Activated CD8-positive, alpha-beta memory T cell treated with anti-CD3 and anti-CD28 coated beads, Interleukin-2, amount 50 U/mL, for 4 hours (primary cell): ENCODE data around the gene BCAS3.
"Not testable (repeated sequence)": the region's sequence is repeated elsewhere in the genome, so short reads cannot be mapped to it uniquely, and the experiment has no call there.

Source experiments
- DNase-seq: peaks from one replicate; pipeline ENCODE4 v3.0.0-alpha.2; 2020

BCAS3 gene

DNA sequence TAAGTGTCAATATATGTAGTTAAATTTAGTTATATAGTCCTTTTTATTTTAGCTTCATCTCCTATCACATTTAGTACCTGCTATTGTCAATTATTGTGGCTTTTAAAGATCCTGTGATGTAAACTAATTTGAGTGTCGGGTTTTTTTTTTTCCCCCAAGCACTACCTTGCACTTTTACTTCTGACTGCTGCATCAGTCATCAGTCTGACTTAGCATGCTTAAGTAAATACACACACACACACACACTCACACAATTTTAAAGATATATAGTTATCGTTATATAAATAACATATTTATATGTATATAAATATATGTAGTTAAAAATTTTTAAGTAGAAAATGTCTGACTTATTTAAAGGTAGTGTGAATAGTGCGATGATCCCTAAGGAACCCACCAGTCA lies 127.2 kb downstream of the BCAS3 start:
- DNase-seq: no peak

- DNase-seq: no peak
These were observed 131.8 kb downstream of the BCAS3 start for GRCh38 chr17:60809421-60809820.

- DNase-seq: not testable (repeated sequence)
These were observed 137.3 kb downstream of the BCAS3 start for GRCh38 chr17:60814941-60815340.

DNA sequence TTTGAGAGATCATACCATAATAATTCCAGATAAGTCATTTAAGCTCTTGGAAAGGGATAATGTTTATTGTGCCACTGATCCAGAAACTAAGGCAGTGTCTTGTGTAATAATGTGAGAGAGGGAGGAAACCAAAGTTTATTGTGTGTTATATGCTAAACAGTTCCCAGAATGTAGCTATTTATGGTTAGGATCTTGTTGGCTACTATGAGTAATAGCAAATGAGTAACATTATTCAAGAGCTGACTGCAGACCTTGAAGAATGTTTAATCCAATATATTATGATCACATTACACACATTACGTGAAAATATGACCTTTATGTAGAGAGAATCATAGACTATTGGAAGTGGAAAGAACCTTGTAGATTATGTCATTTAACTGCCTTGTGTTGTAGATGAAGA lies 139.5 kb downstream of the BCAS3 start:
- no peak for DNase-seq

DNA sequence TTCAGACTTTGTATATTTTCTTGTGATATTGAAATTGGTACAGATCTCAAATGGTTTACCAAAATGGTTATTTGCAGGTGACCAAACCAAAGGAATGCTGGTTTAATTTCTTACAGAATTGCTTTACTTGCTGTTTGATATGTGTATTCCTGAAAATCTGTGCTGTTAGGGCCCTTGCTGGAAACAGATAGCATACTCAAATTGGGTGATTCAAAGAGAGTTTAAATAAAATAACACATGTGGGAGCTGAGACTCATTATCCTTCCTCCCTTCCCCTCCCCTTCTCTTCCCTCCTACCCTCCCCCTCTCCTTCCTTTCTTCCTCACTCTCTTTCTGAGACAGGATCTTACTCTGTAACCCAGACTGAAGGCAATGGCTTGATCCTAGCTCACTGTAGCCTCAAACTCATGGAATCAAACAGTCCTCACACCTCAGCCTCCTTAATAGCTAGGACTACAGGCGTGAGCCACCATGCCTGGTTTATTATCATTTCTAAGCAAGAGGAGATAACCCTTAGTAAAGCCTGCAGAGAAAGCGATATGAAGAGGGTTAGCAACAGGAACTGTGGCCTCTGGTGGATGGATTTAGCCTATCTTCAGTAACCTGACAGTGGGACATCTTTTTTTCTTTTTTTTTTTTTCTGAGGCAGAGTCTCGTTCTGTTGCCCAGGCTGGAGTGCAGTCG lies 141.9 kb downstream of the BCAS3 start:
- no peak for DNase-seq

GRCh38 chr17:60823515-60823914 lies 145.9 kb downstream of the BCAS3 start:
- DNase-seq: no peak

- DNase-seq: no peak
These were observed 147.7 kb downstream of the BCAS3 start for GRCh38 chr17:60825351-60825750.

GRCh38 chr17:60827943-60828342 lies 150.3 kb downstream of the BCAS3 start:
- DNase-seq: no peak

DNA sequence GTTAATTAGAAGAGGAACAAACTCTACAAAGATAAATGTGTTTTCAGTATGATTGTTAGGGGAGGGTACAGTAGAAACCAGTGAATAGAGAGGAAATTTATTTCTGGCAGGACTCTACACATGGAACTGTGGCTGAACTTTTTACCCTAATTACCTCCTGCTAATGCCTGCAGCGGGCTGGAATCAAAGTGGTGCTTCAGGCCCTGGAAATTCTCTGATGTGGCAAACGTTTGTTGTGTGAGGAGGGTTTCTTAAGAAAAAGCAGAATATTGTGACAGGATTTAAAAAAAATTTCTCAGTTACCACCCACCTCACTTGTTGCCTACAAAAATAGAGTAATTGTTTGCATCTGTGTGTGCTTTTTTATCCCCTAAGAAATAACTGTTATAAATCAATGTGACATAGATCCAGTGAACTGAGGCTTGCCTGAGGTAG lies 154.5 kb downstream of the BCAS3 start:
- DNase-seq: no peak

- DNase-seq: no peak
These were observed 155.0 kb downstream of the BCAS3 start for GRCh38 chr17:60832631-60833030.

DNA sequence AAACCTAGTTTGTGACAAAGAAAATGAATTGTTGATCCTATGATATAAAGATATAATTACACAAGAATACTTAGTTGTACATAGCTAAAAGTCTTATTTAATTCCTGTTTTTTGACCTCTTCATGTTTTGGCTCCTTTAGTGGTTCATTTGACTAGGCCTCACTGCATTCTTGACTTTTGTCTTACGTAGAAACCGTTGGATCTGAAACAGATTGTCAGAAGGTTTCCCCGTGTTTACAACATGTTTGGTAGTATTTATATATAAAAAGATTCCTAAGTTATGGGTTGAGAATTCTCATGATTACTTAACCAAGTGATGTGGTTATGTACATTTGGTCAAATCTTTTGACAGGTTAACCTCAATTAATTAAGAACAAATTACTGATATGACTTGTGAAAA lies 162.8 kb downstream of the BCAS3 start:
- no peak for DNase-seq

- no peak for DNase-seq
These were observed 167.4 kb downstream of the BCAS3 start for GRCh38 chr17:60845012-60845411.

DNA sequence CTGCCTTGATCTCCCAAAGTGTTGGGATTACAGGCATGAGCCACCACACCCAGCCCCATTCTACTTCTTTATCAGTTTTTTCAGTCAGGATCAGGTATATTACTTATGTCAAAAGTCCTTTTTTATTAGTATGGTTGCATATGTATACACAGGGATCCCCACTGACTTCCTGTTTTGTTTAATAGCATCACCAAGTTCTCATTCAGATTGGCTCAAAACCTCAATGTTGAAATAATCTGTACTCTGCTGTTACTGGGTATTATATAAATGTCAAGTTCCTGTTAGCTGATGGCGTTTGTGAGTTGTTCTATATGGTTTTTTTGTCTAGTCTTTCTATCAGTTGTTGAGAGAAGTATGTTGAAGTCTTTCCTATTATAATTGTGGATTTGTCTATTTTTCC lies 168.5 kb downstream of the BCAS3 start:
- DNase-seq: no peak

DNA sequence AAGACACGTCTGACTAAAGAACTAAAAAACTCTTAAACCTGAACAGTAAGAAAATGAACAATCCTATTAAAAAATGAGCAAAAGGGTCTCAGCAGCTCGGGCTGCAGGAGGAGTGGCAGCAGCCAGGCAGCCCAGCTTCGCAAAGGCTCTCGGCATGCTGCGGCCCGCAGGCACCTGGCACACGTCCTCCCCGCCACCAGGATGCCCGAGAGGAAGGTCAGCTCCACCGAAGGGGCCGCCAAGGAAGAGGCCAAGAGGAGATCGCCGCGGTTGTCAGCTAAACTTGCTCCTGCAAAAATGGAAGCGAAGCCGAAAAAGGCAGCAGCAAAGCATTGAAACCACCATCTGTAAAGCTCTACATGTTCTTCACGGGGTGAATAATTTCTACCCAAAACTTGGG lies 173.5 kb downstream of the BCAS3 start:
- no peak for DNase-seq

DNA sequence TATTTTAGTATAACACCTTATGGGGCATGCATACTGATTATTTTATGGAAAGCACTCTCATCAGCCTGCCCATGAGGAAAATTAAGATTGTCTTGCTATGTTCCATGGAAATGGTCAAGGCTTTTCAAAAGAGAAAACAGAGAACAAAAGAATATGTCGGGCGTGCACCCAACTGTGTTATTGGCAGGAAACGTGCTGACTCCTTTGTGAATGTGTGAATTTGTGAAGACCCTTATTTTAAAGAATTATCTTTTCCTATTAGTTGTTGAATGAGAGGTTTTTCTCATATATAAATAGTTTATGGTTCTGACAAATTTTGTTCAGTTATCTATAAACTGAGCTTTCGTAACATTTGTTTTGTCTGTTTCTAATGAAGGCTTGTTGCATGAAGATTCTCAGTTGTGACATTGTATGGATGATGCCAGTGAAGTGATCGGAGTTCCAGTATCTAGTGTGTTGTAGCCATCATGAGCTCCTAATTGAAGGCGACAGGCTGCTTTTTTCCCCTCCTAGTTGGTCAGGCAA lies 180.0 kb downstream of the BCAS3 start:
- DNase-seq: no peak

DNA sequence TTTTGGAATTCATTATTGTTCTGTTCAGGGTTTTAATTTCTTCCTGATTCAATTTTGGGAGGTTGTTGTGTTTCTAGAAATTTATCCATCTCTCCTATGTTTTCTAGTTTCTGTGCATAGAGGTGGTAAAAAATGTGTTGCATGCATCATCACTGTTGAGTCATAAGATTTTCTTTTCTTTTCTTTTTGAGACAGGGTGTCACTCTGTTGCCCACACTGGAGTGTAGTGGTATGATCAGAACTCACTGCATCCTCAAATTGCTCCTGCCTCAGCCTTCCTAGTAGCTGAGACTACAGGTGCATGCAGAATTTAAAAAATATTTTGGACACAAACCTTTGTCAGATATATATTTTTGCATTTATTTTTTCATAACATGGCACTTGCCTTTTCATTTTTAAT lies 184.8 kb downstream of the BCAS3 start:
- DNase-seq: no peak

DNA sequence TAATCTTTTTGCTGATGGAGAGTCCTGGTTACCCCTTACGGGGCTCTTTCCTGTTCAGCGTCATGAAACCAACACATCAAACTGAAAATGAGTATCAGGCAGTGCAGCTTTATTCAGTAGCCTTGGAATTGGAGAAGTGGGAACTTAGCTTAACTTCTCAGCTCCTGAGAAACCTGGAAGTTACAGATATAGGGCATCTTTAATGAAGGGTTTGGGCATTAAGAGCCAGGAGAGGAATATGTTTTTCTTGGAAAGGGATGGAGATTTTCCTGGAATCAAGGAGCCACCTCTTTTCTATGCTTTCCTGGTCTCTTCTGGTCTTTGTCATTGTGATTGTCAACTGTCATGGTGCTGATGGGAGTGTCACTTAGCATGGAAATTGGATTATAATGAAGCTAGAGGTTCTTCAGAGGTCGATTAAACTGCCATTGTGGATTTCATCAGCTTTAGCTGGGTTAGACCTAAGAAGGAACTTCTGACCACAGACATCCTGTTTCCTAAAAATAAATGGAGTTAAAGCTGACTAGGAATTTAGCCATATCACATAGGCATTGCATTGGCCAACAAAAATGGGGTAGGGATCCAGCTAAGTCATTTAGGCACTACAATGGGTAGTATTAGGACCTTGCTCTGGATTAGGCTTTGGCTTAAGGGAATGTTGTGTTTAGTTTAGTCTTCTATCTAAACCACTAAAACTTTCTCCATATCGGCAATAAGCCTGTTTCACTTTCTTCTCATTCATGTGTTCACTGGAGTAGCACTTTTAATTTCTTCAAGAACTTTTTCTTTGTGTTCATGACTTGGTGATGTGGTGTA lies 186.4 kb downstream of the BCAS3 start:
- no peak for DNase-seq

DNA sequence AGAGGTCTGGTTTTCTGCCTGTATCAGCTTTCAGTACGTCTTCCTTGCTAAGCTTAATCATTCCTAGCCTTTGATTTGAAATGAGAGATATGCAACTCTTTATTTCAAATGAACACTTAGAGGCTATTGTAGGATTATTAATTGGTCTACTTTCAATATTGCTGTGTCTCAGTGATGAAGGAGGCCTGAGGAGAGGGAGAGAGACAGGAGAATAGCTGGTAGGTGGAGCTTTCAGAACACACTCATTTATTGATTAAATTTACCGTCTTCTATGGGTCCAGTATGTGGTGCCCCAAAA lies 187.0 kb downstream of the BCAS3 start:
- no peak for DNase-seq

GRCh38 chr17:60874772-60875171 lies 197.1 kb downstream of the BCAS3 start:
- no peak for DNase-seq

GRCh38 chr17:60886731-60887613 lies 209.3 kb downstream of the BCAS3 start:
- not testable (repeated sequence) for DNase-seq

- no peak for DNase-seq
These were observed 210.0 kb downstream of the BCAS3 start for GRCh38 chr17:60887614-60888028.

- DNase-seq: no peak
These were observed 211.4 kb downstream of the BCAS3 start for GRCh38 chr17:60888812-60889709.
